Measurements from ENCODE around the gene H6PD.

Gene H6PD

GRCh38 chr1:9240914-9241820 is 6.6 kb downstream of the H6PD start:
- DNase-seq (ENCODE audit: extremely low read depth in 1 of 2, low read depth in 1 of 2), result no peak

GRCh38 chr1:9241891-9242290 is 7.3 kb downstream of the H6PD start:
- DNase-seq (ENCODE audit: extremely low read depth in 1 of 2, low read depth in 1 of 2), result no peak

GRCh38 chr1:9242338-9242969 is 7.9 kb downstream of the H6PD start:
- DNase-seq (ENCODE audit: extremely low read depth in 1 of 2, low read depth in 1 of 2), result no peak

GRCh38 chr1:9243066-9243739 is 8.6 kb downstream of the H6PD start:
- no peak for DNase-seq (ENCODE audit: extremely low read depth in 1 of 2, low read depth in 1 of 2)

- DNase-seq (ENCODE audit: extremely low read depth in 1 of 2, low read depth in 1 of 2), result no peak
Observed at GRCh38 chr1:9244501-9245229, 10.1 kb downstream of the H6PD start.

- DNase-seq (ENCODE audit: extremely low read depth in 1 of 2, low read depth in 1 of 2), result no peak
Observed at GRCh38 chr1:9245230-9245619, 10.7 kb downstream of the H6PD start.

GRCh38 chr1:9245661-9246060 is 11.1 kb downstream of the H6PD start:
- no peak for DNase-seq (ENCODE audit: extremely low read depth in 1 of 2, low read depth in 1 of 2)

GRCh38 chr1:9246215-9246614 is 11.6 kb downstream of the H6PD start:
- DNase-seq (ENCODE audit: extremely low read depth in 1 of 2, low read depth in 1 of 2), result no peak

- no peak for DNase-seq (ENCODE audit: extremely low read depth in 1 of 2, low read depth in 1 of 2)
Observed at GRCh38 chr1:9246841-9247785, 12.5 kb downstream of the H6PD start.

GRCh38 chr1:9247894-9248293 is 13.3 kb downstream of the H6PD start:
- DNase-seq (ENCODE audit: extremely low read depth in 1 of 2, low read depth in 1 of 2), result no peak

- DNase-seq (ENCODE audit: extremely low read depth in 1 of 2, low read depth in 1 of 2), result no peak
Observed at GRCh38 chr1:9248341-9249262, 14.0 kb downstream of the H6PD start.

GRCh38 chr1:9249263-9249533 is 14.6 kb downstream of the H6PD start:
- no peak for DNase-seq (ENCODE audit: extremely low read depth in 1 of 2, low read depth in 1 of 2)

GRCh38 chr1:9249534-9250410 is 15.2 kb downstream of the H6PD start:
- peak in 1 of 2 donors; percentile 37 for DNase-seq (ENCODE audit: extremely low read depth in 1 of 2, low read depth in 1 of 2)

GRCh38 chr1:9250411-9251381 is 16.1 kb downstream of the H6PD start:
- no peak for DNase-seq (ENCODE audit: extremely low read depth in 1 of 2, low read depth in 1 of 2)

- no peak for DNase-seq (ENCODE audit: extremely low read depth in 1 of 2, low read depth in 1 of 2)
Observed at GRCh38 chr1:9251501-9251900, 16.9 kb downstream of the H6PD start.

- no peak for DNase-seq (ENCODE audit: extremely low read depth in 1 of 2, low read depth in 1 of 2)
Observed at GRCh38 chr1:9253004-9253403, 18.4 kb downstream of the H6PD start.

GRCh38 chr1:9253453-9254105 is 19.0 kb downstream of the H6PD start:
- no peak for DNase-seq (ENCODE audit: extremely low read depth in 1 of 2, low read depth in 1 of 2)

Data from stimulated activated CD8-positive, alpha-beta memory T cell treated with anti-CD3 and anti-CD28 coated beads, Interleukin-7, amount 100 ng/mL, for 48 hours (primary cell).